ENCODE results near the gene FAM20A.

GRCh38 chr17:68516732-68517131 lies 84.4 kb downstream of the FAM20A start:
- TF ChIP-seq CTCF (IDR thresholded peaks at IDR 0.05) (no peak), POLR2A (IDR thresholded peaks at IDR 0.05) (no peak)

Measured in sigmoid colon (tissue), 3 donors.